HG03378 (cell line): ENCODE measurements around the gene UAP1L1.
"Not testable (repeated sequence)": the region's sequence is repeated elsewhere in the genome, so short reads cannot be mapped to it uniquely, and the experiment has no call there.

Source experiments
- ATAC-seq: cut with Tn5 transposase; IDR thresholded peaks from one replicate; pipeline ENCODE4 v1.9.1; 2021; ENCODE audit warnings: mild to moderate bottlenecking, moderate library complexity; ENCODE audit not compliant: unreplicated experiment

The UAP1L1 gene, protein sequence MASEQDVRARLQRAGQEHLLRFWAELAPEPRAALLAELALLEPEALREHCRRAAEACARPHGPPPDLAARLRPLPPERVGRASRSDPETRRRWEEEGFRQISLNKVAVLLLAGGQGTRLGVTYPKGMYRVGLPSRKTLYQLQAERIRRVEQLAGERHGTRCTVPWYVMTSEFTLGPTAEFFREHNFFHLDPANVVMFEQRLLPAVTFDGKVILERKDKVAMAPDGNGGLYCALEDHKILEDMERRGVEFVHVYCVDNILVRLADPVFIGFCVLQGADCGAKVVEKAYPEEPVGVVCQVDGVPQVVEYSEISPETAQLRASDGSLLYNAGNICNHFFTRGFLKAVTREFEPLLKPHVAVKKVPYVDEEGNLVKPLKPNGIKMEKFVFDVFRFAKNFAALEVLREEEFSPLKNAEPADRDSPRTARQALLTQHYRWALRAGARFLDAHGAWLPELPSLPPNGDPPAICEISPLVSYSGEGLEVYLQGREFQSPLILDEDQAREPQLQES

DNA sequence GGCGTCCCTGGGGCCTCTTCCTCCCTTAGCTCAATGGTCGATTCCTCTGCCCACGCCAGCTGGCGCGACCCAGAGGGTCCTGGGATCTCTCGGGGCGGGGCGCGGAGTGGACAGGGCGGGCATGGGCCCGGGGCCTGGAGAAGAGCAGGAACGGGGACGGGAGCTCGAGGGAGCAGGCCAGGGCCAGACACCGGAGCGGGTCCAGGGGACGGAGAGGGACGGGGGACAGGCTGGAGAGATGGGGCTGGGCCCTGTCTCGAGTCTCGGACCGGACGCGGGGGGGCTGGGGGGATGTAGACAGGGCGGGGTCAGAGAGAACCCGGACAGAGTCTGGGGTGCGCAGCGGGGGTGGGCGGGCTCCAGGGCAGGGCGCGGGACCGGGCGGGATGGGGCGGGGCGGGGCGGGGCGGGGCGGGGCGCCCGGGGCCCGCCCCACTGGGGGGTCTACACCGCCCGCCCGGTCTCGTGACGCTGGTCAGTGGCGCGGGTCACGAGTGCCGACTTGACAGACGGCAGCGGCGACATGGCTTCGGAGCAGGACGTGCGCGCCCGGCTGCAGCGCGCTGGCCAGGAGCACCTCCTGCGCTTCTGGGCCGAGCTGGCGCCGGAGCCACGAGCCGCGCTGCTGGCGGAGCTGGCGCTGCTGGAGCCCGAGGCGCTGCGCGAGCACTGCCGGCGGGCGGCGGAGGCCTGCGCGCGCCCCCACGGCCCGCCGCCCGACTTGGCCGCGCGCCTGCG is at the start of gene UAP1L1:
UAP1L1 (plus strand) TSS at position 508 of the 738 bp plus-strand sequence; CDS start at position 524, 16 bp downstream.
- ATAC-seq: no peak

DNA sequence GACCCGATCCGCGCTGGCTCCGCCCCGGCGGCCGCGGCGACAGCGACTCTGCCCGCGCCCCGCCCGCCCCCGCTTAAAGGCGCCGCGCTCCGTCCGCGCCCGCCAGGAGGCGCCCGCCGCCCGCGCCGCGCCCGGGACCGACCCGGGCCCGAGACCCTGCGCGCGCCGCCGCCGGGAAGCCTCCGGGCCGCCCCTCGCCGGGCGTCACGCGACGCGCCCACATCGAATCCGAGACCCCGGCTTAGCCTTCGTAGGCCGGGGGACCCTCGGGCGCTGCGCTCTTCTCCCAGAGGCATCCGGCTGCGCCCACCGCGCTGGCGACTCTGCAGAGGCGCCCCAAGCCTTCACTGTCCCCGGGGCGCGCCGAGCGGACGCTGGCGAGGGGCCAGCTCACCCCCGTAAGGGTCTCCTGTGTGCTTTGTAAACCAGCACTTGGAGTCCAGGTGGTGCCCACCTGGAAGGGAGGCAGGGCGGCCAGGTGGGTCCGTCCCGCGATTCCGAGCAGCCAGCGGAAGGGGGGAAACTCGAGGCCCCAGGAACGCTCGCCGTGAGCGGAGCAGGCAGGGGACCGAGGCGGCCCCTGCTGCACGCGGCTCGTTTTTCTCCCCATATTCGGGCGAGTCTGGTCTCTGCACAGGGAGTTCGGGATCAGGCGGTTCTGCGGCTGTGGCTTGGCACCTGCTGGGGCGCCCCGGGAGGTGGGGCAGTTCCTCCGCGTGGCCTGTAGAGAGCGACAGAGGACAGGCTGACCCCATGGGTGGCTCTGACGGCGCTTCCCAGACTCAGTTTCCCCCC is 48.9 kb upstream of the UAP1L1 start:
- ATAC-seq: no peak

DNA sequence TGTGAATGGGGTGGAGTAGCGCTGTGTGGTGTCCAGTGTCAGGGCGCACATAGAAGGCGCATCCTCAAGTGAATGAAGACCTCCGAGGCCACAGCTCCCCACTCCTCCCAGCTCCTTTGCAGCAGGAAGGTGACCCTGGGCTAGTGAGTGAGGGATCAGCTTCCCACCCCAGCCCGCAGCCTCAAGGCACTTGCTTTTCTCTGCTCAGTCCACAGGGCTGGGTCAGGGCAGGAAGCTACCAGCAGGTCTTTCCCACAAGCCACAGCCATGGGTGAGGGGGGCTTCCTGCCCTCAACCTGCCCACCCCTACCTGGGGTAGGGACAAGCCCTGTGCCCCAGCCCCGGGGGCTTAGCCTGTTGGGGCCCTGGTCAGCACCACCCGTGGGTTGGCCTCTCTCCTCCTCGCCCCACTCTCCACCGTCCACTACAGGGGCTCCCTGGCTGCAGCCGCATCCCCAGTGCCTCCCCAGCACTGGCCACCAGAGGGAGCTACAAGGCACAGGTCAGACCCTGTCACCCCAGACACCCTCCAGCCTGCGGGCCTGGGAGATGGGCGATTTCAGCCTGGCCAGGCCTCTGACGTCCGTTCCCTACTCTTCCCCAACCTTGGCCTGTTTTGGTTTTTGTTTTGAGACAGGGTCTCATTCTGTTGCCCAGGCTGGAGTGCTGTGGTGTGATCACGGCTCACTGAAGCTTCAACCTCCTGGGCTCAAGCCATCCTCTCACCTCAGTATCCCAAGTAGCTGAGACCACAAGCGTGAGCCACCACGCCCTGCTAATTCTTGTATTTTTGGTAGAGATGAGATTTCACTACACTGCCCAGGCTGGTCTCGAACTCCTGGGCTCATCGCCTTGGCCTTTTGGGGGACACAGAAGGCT is 48.0 kb upstream of the UAP1L1 start:
- peak; percentile 36 for ATAC-seq

DNA sequence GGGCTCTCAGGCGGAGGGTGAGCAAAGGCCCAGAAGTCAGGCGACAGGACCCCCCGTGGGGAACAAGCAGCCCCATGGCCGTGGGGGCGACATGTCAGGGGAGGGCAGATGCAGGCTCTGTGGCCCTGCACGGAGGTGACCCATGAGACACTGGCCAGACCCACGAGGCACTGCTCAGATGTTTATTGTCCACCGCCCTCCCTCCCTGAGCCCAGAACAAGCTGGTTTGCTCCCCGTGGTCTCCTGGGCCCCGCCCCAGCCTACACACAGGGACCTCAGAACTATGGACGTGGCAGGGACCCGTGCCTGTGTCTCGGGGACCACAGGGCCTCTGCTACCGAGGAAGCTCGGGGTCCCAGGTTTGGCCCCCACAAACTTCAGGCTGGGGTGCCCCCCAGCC is 47.3 kb upstream of the UAP1L1 start:
- ATAC-seq: no peak

DNA sequence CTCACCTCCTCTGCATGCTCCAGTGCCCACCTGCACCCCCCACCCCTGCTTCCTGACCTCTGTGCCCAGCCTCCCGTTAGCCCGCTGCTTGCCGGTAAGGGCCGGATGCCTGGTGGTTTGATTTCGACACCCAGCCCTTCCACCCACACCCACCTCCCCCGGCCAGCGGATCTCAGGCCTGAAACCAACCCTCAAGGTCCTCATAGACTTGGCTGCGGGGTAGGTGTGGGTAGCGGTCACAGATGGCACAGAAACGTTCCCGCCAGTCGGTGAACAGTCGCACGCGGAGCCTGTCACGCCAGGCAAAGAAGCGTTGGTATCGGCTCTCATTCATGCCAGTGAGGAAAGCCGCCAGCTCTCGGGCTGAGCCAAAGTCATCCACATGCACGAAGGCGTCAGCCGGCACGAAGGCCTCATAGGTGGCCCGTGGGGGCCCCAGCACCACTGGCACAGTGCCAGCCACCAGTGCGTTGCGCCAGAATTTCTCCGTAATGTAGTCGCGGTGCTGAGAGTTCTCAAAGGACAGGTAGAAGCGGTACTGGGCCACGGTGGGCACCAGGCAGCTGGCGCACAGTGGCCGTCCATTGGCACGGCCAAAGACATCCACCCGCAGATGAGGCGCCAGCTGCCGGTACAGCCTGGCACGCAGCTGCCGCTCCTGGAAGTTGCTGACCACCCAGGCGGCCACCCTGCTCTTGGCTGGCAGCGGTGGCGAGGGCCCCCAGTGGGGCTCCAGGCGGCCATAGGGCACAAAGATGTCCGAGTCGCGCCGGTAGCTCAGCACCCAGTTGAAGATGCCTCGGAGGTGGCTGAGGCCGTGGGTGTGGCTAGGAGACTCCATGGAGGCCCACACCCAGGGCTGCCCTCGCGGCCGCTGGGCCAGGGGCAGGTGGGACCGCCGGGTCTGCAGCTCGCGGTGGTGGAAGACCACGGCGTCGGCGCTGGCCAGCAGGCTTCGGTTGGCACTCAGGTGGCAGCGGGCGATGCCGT is 46.5 kb upstream of the UAP1L1 start:
- ATAC-seq: no peak

DNA sequence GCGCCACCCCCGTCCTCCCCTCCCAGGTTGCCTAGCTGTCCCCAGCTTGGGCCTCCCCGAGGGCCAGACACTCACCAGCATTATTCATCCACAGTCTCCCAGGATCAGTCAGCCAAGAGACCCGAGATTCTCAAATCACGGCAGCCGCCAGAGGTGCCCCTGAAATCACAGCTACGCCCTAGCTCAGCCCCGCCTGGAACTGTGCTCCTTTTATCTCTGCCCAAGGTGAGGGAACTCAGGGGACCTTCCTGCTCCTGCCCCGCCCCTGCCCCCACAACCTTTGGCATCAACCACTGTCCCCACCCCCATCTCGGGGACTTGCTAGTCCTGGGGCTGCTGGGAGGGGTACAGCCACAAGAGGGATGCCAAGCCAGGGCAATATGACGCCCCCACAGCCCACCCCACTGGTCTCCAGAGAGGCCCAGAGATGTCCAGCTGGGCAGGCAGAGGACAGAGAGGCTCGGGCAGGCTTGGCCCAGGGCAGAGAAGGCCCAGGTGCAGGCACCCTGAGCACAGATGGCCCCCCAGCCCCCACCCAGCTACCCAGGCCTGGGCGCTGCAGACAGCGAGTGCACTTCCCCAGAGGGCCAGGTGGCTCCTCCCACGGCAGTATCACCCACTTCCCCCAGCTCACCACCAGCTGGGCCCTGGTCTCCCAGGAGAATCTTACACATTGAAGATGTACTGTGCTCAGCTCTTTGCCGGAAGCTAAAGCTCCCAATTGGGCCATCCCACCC is 45.2 kb upstream of the UAP1L1 start, which contains the start of gene FUT7:
FUT7 (minus strand) TSS at position 185 of the 737 bp plus-strand sequence; CDS start at position 88, 97 bp downstream.
- no peak for ATAC-seq

DNA sequence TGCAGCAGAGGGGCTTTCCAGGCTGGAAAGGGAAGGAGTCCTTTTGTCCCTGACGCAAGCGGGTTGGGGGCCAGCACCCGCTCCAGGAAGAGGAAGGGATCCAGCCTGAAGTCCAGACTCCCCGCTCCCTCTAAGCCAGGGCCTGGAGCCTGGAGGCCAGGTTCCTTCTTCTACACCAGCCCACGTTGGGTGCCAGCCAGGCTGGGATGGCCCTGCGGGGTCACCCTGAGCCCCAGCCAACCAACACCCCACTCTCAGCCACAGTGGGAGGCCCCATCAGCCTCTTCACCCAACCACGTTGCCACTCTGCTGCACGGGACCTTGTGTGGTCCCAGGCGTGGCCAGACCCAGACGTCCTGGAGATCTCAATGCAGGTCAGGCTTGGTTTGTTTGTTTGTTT is 44.5 kb upstream of the UAP1L1 start:
- no peak for ATAC-seq

DNA sequence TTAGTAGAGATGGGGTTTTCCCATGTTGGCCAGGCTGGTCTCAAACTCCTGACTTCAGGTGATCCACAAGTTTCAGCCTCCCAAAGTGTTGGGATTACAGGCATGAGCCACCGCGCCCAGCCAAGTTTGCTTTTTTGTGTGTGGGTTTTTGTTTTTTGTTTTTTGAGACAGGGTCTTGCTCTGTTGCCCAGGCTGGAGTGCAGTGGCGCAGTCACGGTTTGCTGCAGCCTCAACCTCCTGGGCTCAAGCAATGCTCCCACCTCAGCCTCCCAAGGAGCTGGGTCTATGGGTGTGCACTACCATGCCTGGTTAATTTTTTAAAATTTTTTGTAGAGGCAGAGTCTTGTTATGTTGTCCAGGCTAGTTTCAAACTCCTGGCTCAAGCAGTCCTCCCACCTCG is 43.8 kb upstream of the UAP1L1 start:
- not testable (repeated sequence) for ATAC-seq

DNA sequence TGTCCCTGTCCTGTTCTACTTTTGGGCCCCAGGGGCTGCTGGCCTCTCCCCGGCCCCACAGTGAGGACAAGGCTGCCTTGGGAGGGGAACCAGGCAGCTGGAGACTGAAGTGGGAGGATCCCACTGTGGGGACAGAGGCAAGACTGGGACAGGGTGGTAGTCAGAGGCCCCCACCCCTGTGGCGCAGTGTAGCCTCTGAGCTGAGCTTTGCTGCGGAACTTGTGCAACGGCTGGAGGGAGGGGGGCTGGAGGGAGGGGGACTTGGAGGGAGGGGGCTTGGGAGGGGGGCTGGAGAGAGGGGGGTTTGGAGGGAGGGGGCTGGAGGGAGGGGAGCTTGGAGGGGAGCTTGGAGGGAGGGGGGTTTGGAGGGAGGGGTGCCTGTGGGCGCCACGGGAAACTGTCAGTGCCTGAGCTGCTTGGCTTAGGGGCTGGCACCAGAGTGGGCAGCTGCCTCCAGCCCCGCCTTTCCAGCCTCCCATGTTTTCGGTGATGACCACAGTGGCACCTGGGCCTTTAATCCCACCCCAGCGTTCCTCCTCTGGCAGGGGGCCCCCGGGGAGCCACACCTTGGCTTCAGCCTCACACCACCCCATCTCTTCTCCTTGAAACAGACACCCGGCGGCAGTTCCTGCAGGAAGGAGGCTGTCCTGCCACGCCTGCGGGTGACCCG is 43.1 kb upstream of the UAP1L1 start:
- ATAC-seq: no peak

DNA sequence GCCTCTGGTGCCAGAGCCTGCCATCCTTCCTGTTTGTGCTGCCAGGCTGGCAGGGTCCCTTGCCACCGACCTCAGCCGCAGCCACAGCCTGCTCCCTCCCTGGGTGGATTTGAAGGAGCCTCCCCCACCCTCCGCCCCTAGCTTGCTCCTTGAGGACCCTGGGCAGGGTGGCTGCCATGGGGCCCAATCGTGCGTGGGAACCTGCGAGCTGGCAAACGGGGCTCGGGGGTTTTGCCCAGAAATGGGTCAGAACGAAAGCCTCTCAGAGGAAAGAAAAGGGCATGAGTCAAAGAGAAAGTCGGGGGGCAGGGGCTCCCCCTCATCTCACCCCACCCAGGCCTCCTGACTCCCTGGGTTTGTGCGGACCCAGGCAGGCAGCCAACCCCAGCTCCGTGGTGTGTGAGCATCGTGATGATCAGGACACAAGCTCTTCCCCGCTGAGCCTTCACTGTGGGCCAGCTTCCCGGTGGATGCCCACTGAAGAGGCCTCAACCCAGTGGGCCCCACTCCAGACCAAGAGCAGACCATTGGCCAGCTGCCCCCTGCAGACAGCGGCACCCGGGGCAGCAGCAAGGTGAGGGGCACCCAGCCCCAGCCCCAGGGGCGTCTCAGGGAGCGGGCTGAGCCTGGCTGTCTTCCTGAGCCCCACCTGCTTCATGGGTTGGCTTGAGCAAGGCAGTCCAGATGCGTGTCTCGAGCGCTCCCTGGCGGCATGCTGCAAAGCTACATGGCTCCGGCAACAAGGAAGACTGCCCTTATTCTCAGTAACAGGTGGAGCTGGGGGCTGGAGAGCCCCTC is 42.4 kb upstream of the UAP1L1 start:
- no peak for ATAC-seq

DNA sequence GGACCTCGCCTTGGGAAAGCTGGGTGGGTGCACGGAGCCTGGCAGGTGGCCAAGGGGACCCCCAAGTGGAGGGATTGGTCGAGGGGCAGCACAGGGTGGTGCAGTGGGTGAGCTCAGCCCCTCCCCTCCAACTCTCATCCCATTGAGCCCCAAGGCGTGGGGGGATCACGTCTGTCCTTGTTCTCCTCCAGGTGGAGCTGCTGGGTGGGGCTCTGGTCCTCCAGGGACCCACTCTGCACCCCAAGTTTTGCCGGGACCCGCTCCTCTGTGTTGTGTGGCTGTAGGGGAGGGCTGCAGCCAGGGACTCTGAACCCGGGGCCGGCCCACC is 41.8 kb upstream of the UAP1L1 start:
- no peak for ATAC-seq

DNA sequence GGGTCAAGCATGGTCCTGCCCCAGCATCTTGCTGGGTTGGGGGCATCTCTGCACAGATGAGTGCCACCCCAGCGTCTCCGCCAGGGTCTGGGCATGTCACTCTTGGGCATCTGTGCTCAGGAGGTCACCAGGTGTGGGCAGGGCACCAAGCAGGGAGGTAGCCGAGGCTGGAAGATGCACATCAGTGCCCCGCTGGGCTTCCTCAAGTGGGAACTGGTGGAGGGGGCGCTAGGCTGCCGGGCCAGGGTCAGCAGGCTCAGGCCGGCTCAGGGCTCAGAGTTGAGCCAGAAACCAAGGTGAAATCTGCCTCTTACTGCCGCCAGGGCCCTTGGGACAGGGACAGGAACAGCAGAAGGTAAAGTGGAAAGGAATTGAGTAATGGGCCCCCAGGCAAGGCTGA is 41.4 kb upstream of the UAP1L1 start:
- no peak for ATAC-seq

DNA sequence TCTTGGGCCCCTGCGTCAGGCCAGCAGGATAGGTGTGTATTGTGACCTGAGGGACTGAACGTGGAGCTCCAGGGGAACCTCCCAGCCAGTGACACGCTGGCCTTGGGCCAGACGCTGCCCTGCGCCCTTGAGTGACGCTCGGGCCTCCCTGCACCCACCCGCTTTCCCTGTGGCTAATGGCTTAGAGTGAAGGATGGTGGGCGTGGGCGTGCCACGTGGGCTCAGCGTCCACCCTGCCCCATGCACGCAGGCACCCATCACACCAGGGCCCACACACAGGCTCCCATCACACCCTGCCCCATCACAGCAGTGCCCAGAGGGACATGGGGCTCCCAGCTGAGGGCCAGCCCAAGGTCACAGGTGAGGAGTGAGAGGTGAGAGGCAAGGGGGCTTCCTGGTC is 40.3 kb upstream of the UAP1L1 start:
- ATAC-seq: no peak

DNA sequence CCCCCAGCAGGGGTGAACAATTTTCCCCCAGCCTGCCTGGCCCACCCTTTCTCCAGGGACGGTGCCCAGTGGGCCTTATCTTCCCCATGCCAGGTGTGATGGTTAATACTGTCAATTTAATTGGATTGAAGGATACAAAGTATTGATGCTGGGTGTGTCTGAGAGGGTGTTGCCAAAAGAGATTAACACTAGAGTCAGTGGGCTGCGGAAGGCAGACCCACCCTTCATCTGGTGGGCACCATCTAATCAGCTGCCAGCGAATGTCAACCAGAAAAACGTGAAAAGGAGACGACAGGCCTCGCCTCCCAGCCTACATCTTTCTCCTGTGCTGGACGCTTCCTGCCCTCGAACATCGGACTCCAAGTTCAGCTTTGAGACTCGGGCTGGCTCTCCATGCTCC is 39.8 kb upstream of the UAP1L1 start:
- no peak for ATAC-seq

DNA sequence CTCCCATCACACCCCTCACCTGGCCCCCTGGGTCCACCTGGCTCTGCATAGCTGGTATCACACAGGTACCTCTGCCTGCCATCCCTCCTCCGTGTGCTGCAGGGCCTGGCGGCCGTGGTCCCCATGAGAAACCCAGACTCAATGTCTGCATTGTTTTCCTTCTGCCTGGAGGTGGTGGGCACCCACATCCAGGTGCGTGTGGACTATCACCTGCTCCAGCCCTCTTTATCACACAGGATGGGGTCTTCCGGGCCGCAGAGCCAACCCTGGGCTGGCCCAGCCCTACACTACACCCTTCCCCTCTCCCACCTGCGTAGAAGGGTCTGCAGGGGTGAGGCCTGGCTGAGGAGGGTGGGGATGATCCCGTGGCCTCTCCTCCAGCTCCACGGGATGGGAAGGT is 38.4 kb upstream of the UAP1L1 start:
- no peak for ATAC-seq

DNA sequence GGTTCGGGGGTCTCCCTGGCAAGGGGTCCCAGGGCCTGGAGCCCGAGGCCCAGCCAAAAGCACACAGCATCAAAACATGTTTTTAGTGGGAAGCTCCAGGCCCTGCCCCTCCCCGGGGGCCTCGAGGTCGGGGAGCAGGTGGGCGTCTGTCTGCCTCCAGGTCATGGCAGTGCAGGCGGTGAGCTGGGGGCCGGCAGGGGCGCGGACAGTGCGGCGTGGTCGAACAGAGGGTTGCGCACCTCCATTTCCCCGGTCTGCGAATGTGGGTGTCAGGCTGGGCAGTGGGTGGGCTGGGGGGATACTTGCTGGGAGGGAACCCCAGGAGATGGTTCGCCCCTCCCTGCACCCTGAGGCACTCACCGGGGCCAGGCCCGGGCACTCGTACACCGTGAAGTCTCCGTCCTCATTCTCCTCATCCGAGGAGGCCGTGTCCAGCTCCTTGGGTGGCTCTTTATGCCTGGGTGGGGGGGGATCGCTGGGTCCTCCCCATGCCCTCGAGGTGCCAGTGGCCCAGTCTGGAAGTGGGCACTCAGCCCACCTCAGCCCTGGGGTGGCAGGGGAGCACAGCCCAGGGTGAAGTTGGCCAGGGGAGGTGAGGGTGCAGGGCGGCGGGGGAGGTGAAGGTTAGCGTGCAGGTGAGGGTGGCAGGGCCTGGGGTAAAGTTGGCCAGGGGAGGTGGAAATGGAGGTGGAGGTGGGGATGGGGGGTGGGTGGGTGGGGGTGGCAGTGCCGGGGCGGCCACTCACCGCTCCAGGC is 37.5 kb upstream of the UAP1L1 start:
- ATAC-seq: no peak
